Heart left ventricle (tissue), 16 donors: Measurements from ENCODE around the gene PLEKHA1. TPM values are rescaled to one million over a fixed set of nuclear protein-coding genes. Genes with fewer than 3 reads are reported as not detected.

Experiments
- ATAC-seq, 4 donors: fragments of 200-7000 bp; cut with Tn5 transposase; one replicate each; pipeline ENCODE4 v1.9.1; 2020 to 2022; ENCODE audit warnings: moderate library complexity in 4 of 4, mild to moderate bottlenecking in 3 of 4, moderate number of reproducible peaks in 1 of 4
- DNase-seq, 5 donors: peaks; one replicate each; pipeline ENCODE4 v3.0.0-alpha.2; 2020
- H3K27ac ChIP-seq, 12 donors: fragments of 200-600 bp; sonication (generic) in 4 of 12; one replicate each; pipeline versions ENCODE4 v1.5.0 to v1.8.0; 2016 to 2022; ENCODE audit warnings: mild to moderate bottlenecking in 2 of 12
- H3K27me3 ChIP-seq, 9 donors: fragments of 200-600 bp; sonication (generic) in 2 of 9; one replicate each; pipeline versions ENCODE4 v1.5.1 to v1.8.0; 2016 to 2022; ENCODE audit warnings: mild to moderate bottlenecking in 3 of 9
- H3K36me3 ChIP-seq, 9 donors: fragments of 200-600 bp; sonication (generic) in 2 of 9; one replicate each; pipeline versions ENCODE4 v1.5.0 to v1.8.0; 2018 to 2022; ENCODE audit warnings: mild to moderate bottlenecking in 2 of 9
- H3K4me1 ChIP-seq, 12 donors: fragments of 200-600 bp; sonication (generic) in 4 of 12; one replicate each; pipeline versions ENCODE4 v1.5.0 to v1.8.0; 2016 to 2022; ENCODE audit warnings: mild to moderate bottlenecking in 3 of 12
- H3K4me3 ChIP-seq, 12 donors: fragments of 200-600 bp; sonication (generic) in 4 of 12; one replicate each; pipeline versions ENCODE4 v1.5.0 to v1.8.0; 2017 to 2022; ENCODE audit warnings: mild to moderate bottlenecking in 9 of 12, moderate library complexity in 4 of 12
- H3K9me3 ChIP-seq, 12 donors: fragments of 200-600 bp; sonication (generic) in 4 of 12; one replicate each; pipeline versions ENCODE4 v1.5.0 to v1.8.0; 2016 to 2022; ENCODE audit warnings: mild to moderate bottlenecking in 1 of 12
- POLR2A ChIP-seq, 2 donors: fragments of 450-650 bp; IDR thresholded peaks; one replicate each; pipeline ENCODE4 v1.6.1; 2017; ENCODE audit warnings: antibody characterized with exemption in 2 of 2, mild to moderate bottlenecking in 2 of 2, moderate library complexity in 2 of 2
- WGBS, 4 donors: extraction: QIAGEN DNeasy Blood & Tissue Kit in 2 of 4; methylation state at CpG; one replicate each; pipeline versions ENCODE4 v1.1.5 to v1.1.7; 2013 to 2018; 5-methylcytosine and 5-hydroxymethylcytosine counted together
- intact Hi-C, 10 donors: fragments of 100-400 bp; cut with DNase I; formaldehyde crosslinking; loops; one replicate each; pipeline versions ENCODE4 v1.11.1 to v1.14.2; 2022
- polyA plus RNA-seq, 2 donors: library from polyadenylated mRNA; stranded (reverse); fragments of 200-250 nt; gene quantifications; one replicate each; pipeline ENCODE4 v1.2.3, GENCODE V29; 2013
- total RNA-seq, 9 donors: library from RNA; depleted of rRNA in 2 of 9; stranded (reverse); fragments of >200 nt in 2 of 9; fragmentation: NEBNext Ultra II Directional in 3 of 9; extraction: Animal tissue kit (Norgen Biotek cat#: 25700) in 3 of 9; gene quantifications; one replicate each; pipeline versions ENCODE4 v1.1.0 to v1.2.4, GENCODE V29; 2016 to 2023
- TF ChIP-seq, protein P1 (sequence below), 12 donors: fragments of 200-600 bp; sonication (generic) in 4 of 12; IDR thresholded peaks; one replicate each; pipeline versions ENCODE4 v1.5.0 to v1.8.0; 2018 to 2022; ENCODE audit warnings: antibody characterized with exemption in 12 of 12, mild to moderate bottlenecking in 5 of 12
- donor health status: ischemic (EF 13 %, LVEDD 7.1; RV severe dilation, severe dysfunction).
- donor health status: healthy with polysubstance abuse.
- donor health status: DM: no; HTN: yes; CAD: no.
- donor health status: DM: no; HTN: no; CAD: no.
- donor health status: ischemic (EF 25% LVEDD 6.9; RV normal size, moderate dysfunction).
- donor health status: ischemic (EF 25% LVEDD 5.7; RV mildly dilated, moderate dysfunction).
- donor health status: healthy.
- donor health status: DM: yes; HTN: yes; CAD: no.
- donor health status: ischemic (EF 35%, LVEDD 5.7; RV mildly dilated, moderate dysfunction).
- donor health status: nonischemic (EF 11% LVEDD 7.7; RV severe dilation, severe dysfunction).
- donor health status: DM: yes; HTN: yes; CAD: no.
- donor health status: PGD.
- donor health status: ischemic (EF 29% LVEDD 5.4; RV normal size, mild dysfunction).
- donor health status: nonischemic (EF 23%, LVEDD 6.1; RV moderate dilation, normal function).

PLEKHA1 gene
- total and polyA plus RNA-seq, 11 donors: 14.1 to 70.6 (median 43.3) TPM

DNA sequence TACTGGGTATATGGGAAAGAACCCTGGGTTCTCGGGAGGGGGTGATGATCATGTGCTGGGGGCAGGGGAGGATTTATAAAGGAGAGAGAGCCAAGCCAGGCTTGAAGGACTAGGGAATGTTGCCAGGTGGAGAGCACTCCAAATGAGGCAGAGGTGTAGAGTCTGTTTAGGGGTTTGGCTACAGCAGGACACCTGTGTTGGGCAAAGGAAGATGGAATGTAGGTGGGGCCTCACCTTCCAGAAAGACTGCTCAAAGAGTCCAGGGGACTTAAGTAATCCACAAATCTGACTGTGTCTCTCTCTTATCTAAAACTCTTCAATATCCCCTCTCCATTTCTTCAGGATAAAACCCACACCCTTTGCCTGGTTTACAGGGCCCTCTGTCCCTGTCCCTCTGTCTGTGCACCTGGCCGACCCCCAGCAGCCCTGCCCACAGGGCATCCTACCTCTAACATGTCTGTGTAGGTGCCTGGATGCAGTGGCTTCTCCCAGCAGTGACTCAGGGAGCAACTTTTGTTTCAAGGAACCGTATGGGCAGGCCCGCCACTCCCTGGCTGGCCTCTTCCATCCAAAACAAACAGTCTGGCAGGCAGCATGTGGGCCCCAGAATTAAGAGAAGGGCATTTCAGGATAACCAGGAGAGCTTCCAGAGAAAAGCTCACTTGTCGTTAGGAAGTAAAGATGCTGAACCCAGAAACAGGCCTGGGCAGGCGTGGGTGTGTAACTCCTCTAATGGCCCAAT lies 10.6 kb upstream of the PLEKHA1 start:
- no peak overlapping the region for H3K4me3 ChIP-seq
- H3K27ac ChIP-seq: no peak overlapping the region
- peaks cover 0 to 11% (median under 1%) of the 10 kb centered on the region in 12 donors for H3K4me1 ChIP-seq
- H3K27me3 ChIP-seq: no peaks in the 10 kb centered on the region
- no peaks in the 10 kb centered on the region for H3K36me3 ChIP-seq
- intact Hi-C loops: no loop called here
- 54 to 62% (median 61%) methylated on average over 6 of the region's 6 CpGs for WGBS, 4 donors
- TF ChIP-seq, protein P1, sequence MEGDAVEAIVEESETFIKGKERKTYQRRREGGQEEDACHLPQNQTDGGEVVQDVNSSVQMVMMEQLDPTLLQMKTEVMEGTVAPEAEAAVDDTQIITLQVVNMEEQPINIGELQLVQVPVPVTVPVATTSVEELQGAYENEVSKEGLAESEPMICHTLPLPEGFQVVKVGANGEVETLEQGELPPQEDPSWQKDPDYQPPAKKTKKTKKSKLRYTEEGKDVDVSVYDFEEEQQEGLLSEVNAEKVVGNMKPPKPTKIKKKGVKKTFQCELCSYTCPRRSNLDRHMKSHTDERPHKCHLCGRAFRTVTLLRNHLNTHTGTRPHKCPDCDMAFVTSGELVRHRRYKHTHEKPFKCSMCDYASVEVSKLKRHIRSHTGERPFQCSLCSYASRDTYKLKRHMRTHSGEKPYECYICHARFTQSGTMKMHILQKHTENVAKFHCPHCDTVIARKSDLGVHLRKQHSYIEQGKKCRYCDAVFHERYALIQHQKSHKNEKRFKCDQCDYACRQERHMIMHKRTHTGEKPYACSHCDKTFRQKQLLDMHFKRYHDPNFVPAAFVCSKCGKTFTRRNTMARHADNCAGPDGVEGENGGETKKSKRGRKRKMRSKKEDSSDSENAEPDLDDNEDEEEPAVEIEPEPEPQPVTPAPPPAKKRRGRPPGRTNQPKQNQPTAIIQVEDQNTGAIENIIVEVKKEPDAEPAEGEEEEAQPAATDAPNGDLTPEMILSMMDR (IDR thresholded peaks at IDR 0.05): no peak
- TF ChIP-seq POLR2A (IDR thresholded peaks at IDR 0.05): no peak
- DNase-seq (peak in 1 of 5 donors; percentile 1), ATAC-seq (no peak)
- H3K9me3 ChIP-seq: peaks cover 0 to 5% (median 0%) of the 10 kb centered on the region in 12 donors

DNA sequence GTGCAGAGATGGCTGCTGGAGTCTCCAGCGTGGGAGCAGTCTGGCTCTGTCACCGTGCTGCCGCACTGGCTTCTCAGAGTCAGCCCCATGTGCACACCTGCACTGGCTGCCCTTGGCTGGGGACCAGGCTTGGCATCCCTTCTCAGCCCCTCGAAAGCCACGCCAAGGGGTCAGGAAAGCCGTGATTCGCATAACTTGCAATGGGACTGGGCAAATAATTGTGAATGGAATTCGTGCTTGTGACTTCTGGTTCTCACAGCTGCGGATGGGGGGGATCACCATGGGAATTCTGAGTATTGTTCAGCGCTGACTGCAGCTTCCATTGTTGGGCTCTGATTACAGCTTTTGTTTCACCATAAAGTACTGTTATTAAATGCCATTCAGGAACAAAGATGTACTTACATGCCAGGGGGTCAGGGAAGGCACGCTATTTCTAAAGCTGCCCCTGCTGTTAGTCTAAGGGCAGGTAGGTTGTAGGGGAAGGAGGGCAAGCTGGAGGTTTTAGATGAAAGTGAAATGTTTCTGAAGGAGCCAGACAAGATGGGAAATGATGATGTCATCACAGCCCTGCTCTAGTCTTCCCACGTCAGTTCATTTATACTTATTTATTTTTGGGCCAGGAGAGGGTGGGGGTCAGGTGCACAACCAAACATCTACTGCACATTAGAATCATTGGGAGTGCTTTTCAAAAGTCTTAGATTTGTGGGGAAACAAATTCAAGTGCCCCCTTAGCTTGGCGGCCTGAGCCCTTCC lies 5.8 kb upstream of the PLEKHA1 start:
- peak overlapping the region in 8 of 12 donors; percentile 19 to 59 (median 46) for H3K27ac ChIP-seq
- DNase-seq: peak in 3 of 5 donors; percentile 27 to 41 (median 34)
- peaks cover 0 to 3% (median 0%) of the 10 kb centered on the region in 9 donors for H3K27me3 ChIP-seq
- intact Hi-C loops: no loop called here
- TF ChIP-seq, protein P1 (IDR thresholded peaks at IDR 0.05): no peak
- TF ChIP-seq POLR2A (IDR thresholded peaks at IDR 0.05): no peak
- WGBS, 4 donors: 38 to 50% (median 44%) methylated on average over 13 of the region's 13 CpGs
- H3K4me3 ChIP-seq: peak overlapping the region in 4 of 12 donors; percentile 13 to 31 (median 16)
- peaks cover 0 to 47% (median 23%) of the 10 kb centered on the region in 12 donors for H3K4me1 ChIP-seq
- peak in 1 of 4 donors; percentile 41 for ATAC-seq
- no peaks in the 10 kb centered on the region for H3K9me3 ChIP-seq
- H3K36me3 ChIP-seq: no peaks in the 10 kb centered on the region

DNA sequence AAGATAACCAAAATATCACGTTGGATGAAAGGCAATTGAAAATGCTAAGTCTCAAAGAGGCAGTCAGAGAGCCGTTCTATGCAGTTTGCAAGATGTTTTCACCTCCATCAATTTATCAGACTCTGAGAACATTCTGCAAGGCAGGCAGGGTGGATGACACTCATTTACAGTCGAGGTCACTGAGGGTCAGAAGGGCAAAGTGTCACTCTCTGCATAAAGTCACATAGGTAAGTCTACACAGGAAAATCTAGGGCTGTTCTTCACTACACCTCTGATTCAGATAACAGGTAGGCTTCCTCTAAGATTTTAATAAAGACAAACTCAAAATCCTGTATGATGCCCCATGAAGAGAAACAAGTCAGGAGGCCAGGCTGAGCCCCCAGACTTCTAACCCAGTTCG lies 1.4 kb upstream of the PLEKHA1 start:
- intact Hi-C loops: loop anchor here in 1 of 10 donors (10.0 kb wide), 1 partner anchor 612 kb away; the partner anchor contains the start of gene PSTK
- H3K4me1 ChIP-seq: peaks cover 0 to 63% (median 41%) of the 10 kb centered on the region in 12 donors
- peak overlapping the region in 1 of 12 donors; percentile 78 for H3K4me3 ChIP-seq

More for the DNA sequence above, 1.4 kb upstream of the PLEKHA1 start:
- Histone ChIP-seq H3K27ac (peak overlapping the region; percentile 65 to 99 (median 98)), H3K9me3 (no peaks in the 10 kb centered on the region), H3K36me3 (no peaks in the 10 kb centered on the region), H3K27me3 (peaks cover 0 to 6% (median 0%) of the 10 kb centered on the region in 9 donors)
- 54 to 64% (median 62%) methylated on average over 4 of the region's 4 CpGs for WGBS, 4 donors
- DNase-seq: no peak
- ATAC-seq: no peak
- TF ChIP-seq, protein P1 (IDR thresholded peaks at IDR 0.05): no peak
- TF ChIP-seq POLR2A (IDR thresholded peaks at IDR 0.05): no peak
